Mesenchymal stem cell (in vitro differentiated cells and primary cell): ENCODE measurements around the gene NTF4.
A peak's percentile ranks its signal among the peaks of the same experiment; 100 is the strongest.
"Not testable (repeated sequence)": the region's sequence is repeated elsewhere in the genome, so short reads cannot be mapped to it uniquely, and the experiment has no call there.

ENCODE experiments used
- DNase-seq: peaks from one replicate; pipeline ENCODE4 v3.0.0-alpha.2; 2013
- H2AFZ ChIP-seq: one replicate; pipeline ENCODE4 v1.6.1; 2013; ENCODE audit warnings: low read depth, mild to moderate bottlenecking, control low read depth, inconsistent platforms, low read length, moderate library complexity
- H2AK5ac ChIP-seq: 2 replicates; pipeline ENCODE4 v1.6.1; 2013; ENCODE audit warnings: low read length, moderate library complexity, mild to moderate bottlenecking, inconsistent platforms; ENCODE audit not compliant: severe bottlenecking
- H2BK120ac ChIP-seq: one replicate; pipeline ENCODE4 v1.6.1; 2013; ENCODE audit warnings: low read depth, mild to moderate bottlenecking, inconsistent platforms, low read length, moderate library complexity
- H2BK12ac ChIP-seq, 2 experiments: one replicate each; pipeline ENCODE4 v1.6.1; 2013; ENCODE audit warnings: inconsistent platforms in 2 of 2, low read length in 2 of 2, mild to moderate bottlenecking in 2 of 2, moderate library complexity in 2 of 2, control low read depth in 1 of 2
- H2BK15ac ChIP-seq: one replicate; pipeline ENCODE4 v1.6.1; 2013; ENCODE audit warnings: mild to moderate bottlenecking, low read depth, inconsistent platforms; ENCODE audit not compliant: poor library complexity, severe bottlenecking
- H2BK5ac ChIP-seq: 2 replicates; pipeline ENCODE4 v1.6.1; 2013; ENCODE audit warnings: low read depth, mild to moderate bottlenecking, low read length, control low read depth, inconsistent platforms; ENCODE audit not compliant: poor library complexity, severe bottlenecking
- H3K14ac ChIP-seq, 2 experiments: one replicate each; pipeline ENCODE4 v1.6.1; 2013; ENCODE audit warnings: inconsistent platforms in 2 of 2, low read length in 2 of 2, control low read depth in 1 of 2, mild to moderate bottlenecking in 1 of 2, moderate library complexity in 1 of 2
- H3K18ac ChIP-seq, 2 experiments: one replicate each; pipeline ENCODE4 v1.6.1; 2013; ENCODE audit warnings: inconsistent platforms in 2 of 2, low read length in 2 of 2, control low read depth in 1 of 2, low read depth in 1 of 2, mild to moderate bottlenecking in 1 of 2
- H3K23ac ChIP-seq, 2 experiments: one replicate each; pipeline ENCODE4 v1.6.1; 2013; ENCODE audit warnings: inconsistent platforms in 2 of 2, low read length in 2 of 2, mild to moderate bottlenecking in 2 of 2, moderate library complexity in 2 of 2, control low read depth in 1 of 2
- H3K27ac ChIP-seq: 2 replicates; pipeline ENCODE4 v1.5.1; 2013; ENCODE audit warnings: mild to moderate bottlenecking, moderate library complexity, low read length, control low read depth, inconsistent platforms; ENCODE audit not compliant: poor library complexity, severe bottlenecking
- H3K27me3 ChIP-seq, 2 experiments: 2 replicates each; pipeline versions ENCODE4 v1.6.1 to v1.7.0; 2013; ENCODE audit warnings: low read length in 2 of 2, mild to moderate bottlenecking in 2 of 2, moderate library complexity in 2 of 2, control low read depth in 1 of 2, inconsistent platforms in 1 of 2; ENCODE audit not compliant: control insufficient read depth in 1 of 2, insufficient read depth in 1 of 2
- H3K36me3 ChIP-seq, 2 experiments: 2 replicates each; pipeline versions ENCODE4 v1.6.1 to v1.7.0; 2013; ENCODE audit warnings: low read length in 2 of 2, control low read depth in 1 of 2, inconsistent platforms in 1 of 2, low read depth in 1 of 2, mild to moderate bottlenecking in 1 of 2; ENCODE audit not compliant: insufficient read depth in 2 of 2, control insufficient read depth in 1 of 2
- H3K4ac ChIP-seq, 2 experiments: one replicate each; pipeline ENCODE4 v1.6.1; 2013; ENCODE audit warnings: inconsistent platforms in 2 of 2, low read length in 2 of 2, mild to moderate bottlenecking in 2 of 2, moderate library complexity in 2 of 2, control low read depth in 1 of 2, low read depth in 1 of 2
- H3K4me1 ChIP-seq: 2 replicates; pipeline ENCODE4 v1.6.1; 2013; ENCODE audit warnings: low read depth, low read length, control low read depth; ENCODE audit not compliant: control insufficient read depth, insufficient read depth
- H3K4me2 ChIP-seq: 2 replicates; pipeline ENCODE4 v1.6.1; 2013; ENCODE audit warnings: low read length, mild to moderate bottlenecking, inconsistent platforms; ENCODE audit not compliant: poor library complexity, severe bottlenecking
- H3K4me3 ChIP-seq, 2 experiments: 2 replicates each; pipeline versions ENCODE4 v1.5.1 to v1.7.0; 2013; ENCODE audit warnings: low read length in 2 of 2, mild to moderate bottlenecking in 2 of 2, control low read depth in 1 of 2, low read depth in 1 of 2; ENCODE audit not compliant: insufficient read depth in 1 of 2
- H3K79me1 ChIP-seq: replicated peaks from 2 replicates; pipeline ENCODE4 v1.6.1; 2013; ENCODE audit warnings: mild to moderate bottlenecking, control low read depth, low read length, inconsistent platforms; ENCODE audit not compliant: poor library complexity, severe bottlenecking
- H3K9ac ChIP-seq: 2 replicates; pipeline ENCODE4 v1.7.0; 2013; ENCODE audit warnings: mild to moderate bottlenecking, low read length, moderate library complexity
- H3K9me3 ChIP-seq: 2 replicates; pipeline ENCODE4 v1.7.0; 2013; ENCODE audit warnings: mild to moderate bottlenecking, low read length; ENCODE audit not compliant: control insufficient read depth
- H4K8ac ChIP-seq: one replicate; pipeline ENCODE4 v1.6.1; 2013; ENCODE audit warnings: inconsistent platforms, mild to moderate bottlenecking, low read length, moderate library complexity
- H4K91ac ChIP-seq: one replicate; pipeline ENCODE4 v1.6.1; 2013; ENCODE audit warnings: mild to moderate bottlenecking, low read length, inconsistent platforms
- WGBS: methylation state at CpG from one replicate; pipeline ENCODE4 v1.1.7; 2013; ENCODE audit warnings: mixed read lengths; 5-methylcytosine and 5-hydroxymethylcytosine counted together

Gene NTF4

DNA sequence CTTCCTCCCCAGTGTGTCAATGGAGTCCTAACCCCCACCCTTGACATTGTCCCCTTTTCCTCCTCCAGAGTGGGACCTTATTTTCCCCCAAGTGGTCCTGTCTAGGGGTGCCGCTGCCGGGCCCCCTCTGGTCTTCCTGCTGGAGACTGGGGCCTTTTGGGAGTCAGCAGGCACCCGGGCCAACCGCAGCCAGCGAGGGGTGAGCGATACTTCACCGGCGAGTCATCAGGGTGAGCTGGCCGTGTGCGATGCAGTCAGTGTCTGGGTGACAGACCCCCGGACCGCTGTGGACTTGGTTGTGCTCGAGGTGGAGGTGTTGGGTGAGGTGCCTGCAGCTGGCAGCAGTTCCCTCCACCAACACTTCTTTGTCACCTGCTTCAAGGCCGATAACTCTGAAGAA is 34.9 kb downstream of the NTF4 start:
- not testable (repeated sequence) for H3K27me3 ChIP-seq, H3K79me1 ChIP-seq, H3K27ac ChIP-seq, H2BK120ac ChIP-seq, H4K8ac ChIP-seq, H3K9me3 ChIP-seq, H4K91ac ChIP-seq, H3K36me3 ChIP-seq, H3K9ac ChIP-seq, H2BK12ac ChIP-seq, H3K4me3 ChIP-seq, H2AFZ ChIP-seq, H3K4me2 ChIP-seq, H2BK5ac ChIP-seq, H3K23ac ChIP-seq, H2AK5ac ChIP-seq, H3K4me1 ChIP-seq, H3K18ac ChIP-seq, H3K14ac ChIP-seq, H3K4ac ChIP-seq, H2BK15ac ChIP-seq
- WGBS = 40% methylated on average over 10 of the region's 14 CpGs
- peak; percentile 16 for DNase-seq

- not testable (repeated sequence) for H4K8ac ChIP-seq, H3K27ac ChIP-seq, H2BK15ac ChIP-seq, H2BK12ac ChIP-seq, H3K36me3 ChIP-seq, H4K91ac ChIP-seq, H2BK120ac ChIP-seq, H3K18ac ChIP-seq, H3K27me3 ChIP-seq, H3K23ac ChIP-seq, H3K4me3 ChIP-seq, H3K4me1 ChIP-seq, H2AFZ ChIP-seq, H3K9ac ChIP-seq, H3K4ac ChIP-seq, H3K14ac ChIP-seq, H3K4me2 ChIP-seq, DNase-seq, H2AK5ac ChIP-seq, H2BK5ac ChIP-seq, H3K79me1 ChIP-seq, H3K9me3 ChIP-seq
- 97% methylated on average over 6 of the region's 9 CpGs for WGBS
Measured at GRCh38 chr19:49028686-49029085, 35.9 kb downstream of the NTF4 start.

DNA sequence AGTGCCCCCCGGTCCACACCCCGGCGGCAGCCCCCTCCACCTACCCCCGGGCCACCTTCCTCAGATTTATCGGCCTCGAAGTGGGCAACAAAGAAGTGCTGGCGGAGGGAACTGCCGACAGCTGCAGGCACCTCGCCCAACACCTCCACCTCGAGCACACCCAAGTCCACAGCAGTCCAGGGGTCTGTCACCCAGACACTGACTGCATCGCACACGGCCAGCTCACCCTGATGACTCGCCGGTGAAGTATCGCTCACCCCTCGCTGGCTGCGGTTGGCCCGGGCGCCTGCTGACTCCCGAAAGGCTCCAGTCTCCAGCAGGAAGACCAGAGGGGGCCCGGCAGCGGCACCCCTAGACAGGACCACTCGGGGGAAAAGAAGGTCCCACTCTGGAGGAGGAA is 39.0 kb downstream of the NTF4 start:
- DNase-seq, H4K91ac ChIP-seq, H3K4ac ChIP-seq, H2BK5ac ChIP-seq, H3K9me3 ChIP-seq, H2BK120ac ChIP-seq, H2AFZ ChIP-seq, H3K9ac ChIP-seq, H2BK15ac ChIP-seq, H3K14ac ChIP-seq, H3K36me3 ChIP-seq, H3K4me3 ChIP-seq, H4K8ac ChIP-seq, H2AK5ac ChIP-seq, H3K79me1 ChIP-seq, H3K27ac ChIP-seq, H3K4me2 ChIP-seq, H3K23ac ChIP-seq, H3K18ac ChIP-seq, H2BK12ac ChIP-seq: not testable (repeated sequence)
- H3K4me1 ChIP-seq = peaks cover 11% of the 10 kb centered on the region
- 59% methylated on average over 22 of the region's 23 CpGs for WGBS
- H3K27me3 ChIP-seq = peaks cover 0 to 10% of the 10 kb centered on the region in 2 experiments

- not testable (repeated sequence) for H3K36me3 ChIP-seq, H3K9me3 ChIP-seq, H2AFZ ChIP-seq, H2BK15ac ChIP-seq, H2BK12ac ChIP-seq, H4K91ac ChIP-seq, H4K8ac ChIP-seq, H3K23ac ChIP-seq, H3K14ac ChIP-seq, H3K4me3 ChIP-seq, H3K4ac ChIP-seq, H3K4me2 ChIP-seq, H3K18ac ChIP-seq, DNase-seq, H3K79me1 ChIP-seq, H2BK5ac ChIP-seq, H3K27ac ChIP-seq, H2BK120ac ChIP-seq, H2AK5ac ChIP-seq, H3K9ac ChIP-seq
- WGBS = no CpG with 5 or more reads among the region's 6 CpGs
- H3K4me1 ChIP-seq = peaks cover 11% of the 10 kb centered on the region
- H3K27me3 ChIP-seq = peaks cover 0 to 16% of the 10 kb centered on the region in 2 experiments
Measured at GRCh38 chr19:49025088-49025487, 39.5 kb downstream of the NTF4 start.
